GM23338 (cell line): Measurements from ENCODE around the gene GNAO1. TPM values are rescaled to one million over a fixed set of nuclear protein-coding genes. Genes with fewer than 3 reads are reported as not detected.

ENCODE experiments used
- ATAC-seq: fragments of 200-7000 bp; cut with Tn5 transposase; 3 replicates; pipeline ENCODE4 v1.9.1; 2020
- DNase-seq: peaks from one replicate; pipeline ENCODE4 v3.0.0-alpha.2; 2015; ENCODE audit warnings: low spot score
- H2AFZ ChIP-seq: fragments of 200-600 bp; sonication (generic); 2 replicates; pipeline ENCODE4 v1.8.0; 2016; ENCODE audit warnings: antibody characterized with exemption, mild to moderate bottlenecking, moderate library complexity
- H3F3A ChIP-seq: fragments of 200-600 bp; sonication (generic); replicated peaks from 2 replicates; pipeline ENCODE4 v1.8.0; 2017; ENCODE audit warnings: antibody characterized with exemption, mixed run types, low read depth
- H3K27ac ChIP-seq: fragments of 200-600 bp; sonication (generic); 2 replicates; pipeline ENCODE4 v1.6.1; 2016; ENCODE audit warnings: low read depth
- H3K27me3 ChIP-seq: fragments of 200-600 bp; sonication (generic); 2 replicates; pipeline ENCODE4 v1.8.0; 2016; ENCODE audit warnings: mild to moderate bottlenecking, mixed run types, moderate library complexity; ENCODE audit not compliant: insufficient read depth
- H3K36me3 ChIP-seq: fragments of 200-600 bp; sonication (generic); 2 replicates; pipeline ENCODE4 v1.8.0; 2016; ENCODE audit warnings: mild to moderate bottlenecking; ENCODE audit not compliant: insufficient read depth
- H3K4me1 ChIP-seq: fragments of 200-600 bp; sonication (generic); 2 replicates; pipeline ENCODE4 v1.8.0; 2016; ENCODE audit warnings: mild to moderate bottlenecking, moderate library complexity; ENCODE audit not compliant: insufficient read depth
- H3K4me2 ChIP-seq: fragments of 200-600 bp; sonication (generic); 2 replicates; pipeline ENCODE4 v1.7.1; 2017; ENCODE audit warnings: mixed run types
- H3K4me3 ChIP-seq: fragments of 200-600 bp; sonication (generic); 2 replicates; pipeline ENCODE4 v1.6.1; 2016; ENCODE audit warnings: mixed run types
- H3K79me2 ChIP-seq: fragments of 200-600 bp; sonication (generic); replicated peaks from 2 replicates; pipeline ENCODE4 v1.8.0; 2017; ENCODE audit warnings: mild to moderate bottlenecking; ENCODE audit not compliant: insufficient read depth
- H3K9me2 ChIP-seq: fragments of 200-600 bp; sonication (generic); 2 replicates; pipeline ENCODE4 v1.8.0; 2017; ENCODE audit not compliant: insufficient read depth
- H4K20me1 ChIP-seq: fragments of 200-600 bp; sonication (generic); replicated peaks from 2 replicates; pipeline ENCODE4 v1.8.0; 2017; ENCODE audit warnings: mild to moderate bottlenecking; ENCODE audit not compliant: insufficient read depth
- H3K27ac Mint-ChIP-seq: 2 replicates; pipeline ENCODE4 v1.8.0; 2020; ENCODE audit warnings: inconsistent platforms, mild to moderate bottlenecking, moderate library complexity, mixed read lengths
- H3K27me3 Mint-ChIP-seq: 3 replicates; pipeline ENCODE4 v1.8.0; 2022; ENCODE audit warnings: low read depth, mild to moderate bottlenecking, moderate library complexity, mixed read lengths, inconsistent platforms; ENCODE audit not compliant: insufficient read depth, poor library complexity
- H3K36me3 Mint-ChIP-seq: 3 replicates; pipeline ENCODE4 v1.8.0; 2021; ENCODE audit warnings: low read depth, mild to moderate bottlenecking, inconsistent platforms, moderate library complexity, mixed read lengths
- H3K4me1 Mint-ChIP-seq: 3 replicates; pipeline ENCODE4 v1.8.0; 2020; ENCODE audit warnings: mild to moderate bottlenecking, inconsistent platforms, mixed read lengths
- H3K4me3 Mint-ChIP-seq: 3 replicates; pipeline ENCODE4 v1.8.0; 2021; ENCODE audit warnings: moderate library complexity, mild to moderate bottlenecking, inconsistent platforms, mixed read lengths
- H3K9me3 Mint-ChIP-seq: 3 replicates; pipeline ENCODE4 v1.8.0; 2020; ENCODE audit warnings: moderate library complexity, mild to moderate bottlenecking, inconsistent platforms, mixed read lengths
- CREB1 ChIP-seq: fragments of 250-450 bp; sonication (Bioruptor Pico); IDR thresholded peaks from 2 replicates; pipeline ENCODE4 v1.5.0; 2020; ENCODE audit warnings: low read depth, mild to moderate bottlenecking, moderate library complexity
- CTCF ChIP-seq, 2 experiments: fragments of 200-600 bp in 1 of 2; sonication (generic) in 1 of 2; conservative IDR thresholded peaks; 2 replicates each; pipeline versions ENCODE4 v1.5.1 to v1.6.1; 2016 to 2017; ENCODE audit warnings: antibody characterized with exemption in 2 of 2, low read depth in 2 of 2, mild to moderate bottlenecking in 2 of 2, moderate library complexity in 1 of 2
- EZH2 ChIP-seq: fragments of 200-600 bp; sonication (generic); IDR thresholded peaks from one replicate; pipeline ENCODE4 v1.8.0; 2017; ENCODE audit warnings: antibody characterized with exemption, mild to moderate bottlenecking, low read depth; ENCODE audit not compliant: unreplicated experiment
- EZH2phosphoT487 ChIP-seq: fragments of 200-600 bp; sonication (generic); IDR thresholded peaks from one replicate; pipeline ENCODE4 v1.8.1; 2018; ENCODE audit warnings: antibody characterized with exemption; ENCODE audit not compliant: unreplicated experiment
- JUNB ChIP-seq: IDR thresholded peaks from one replicate; pipeline ENCODE4 v1.6.1; 2016; ENCODE audit warnings: antibody characterized with exemption; ENCODE audit not compliant: unreplicated experiment
- POLR2AphosphoS5 ChIP-seq: IDR thresholded peaks from 2 replicates; pipeline ENCODE4 v1.6.1; 2016; ENCODE audit warnings: antibody characterized with exemption, low read depth
- STAT1 ChIP-seq: IDR thresholded peaks from one replicate; pipeline ENCODE4 v1.6.1; 2016; ENCODE audit warnings: antibody characterized with exemption; ENCODE audit not compliant: unreplicated experiment
- ZNF114 ChIP-seq: fragments of 250-450 bp; sonication (Bioruptor Pico); IDR thresholded peaks from 2 replicates; pipeline ENCODE4 v1.5.0; 2020; ENCODE audit warnings: mild to moderate bottlenecking, moderate library complexity
- ZNF331 ChIP-seq: fragments of 250-450 bp; sonication (Bioruptor Pico); IDR thresholded peaks from 2 replicates; pipeline ENCODE4 v1.5.0; 2020; ENCODE audit warnings: low read depth, mild to moderate bottlenecking, moderate library complexity
- polyA plus RNA-seq: library from polyadenylated mRNA; unstranded; fragments of >200 nt; fragmentation: Nextera tagmentation; extraction: Ambion mirVana; gene quantifications from 2 replicates; pipeline ENCODE4 v1.2.1, GENCODE V29; 2016
- total RNA-seq: library from RNA; depleted of rRNA; stranded (reverse); fragments of >200 nt; shearing (Covaris generic); gene quantifications from 2 replicates; pipeline ENCODE4 v1.2.3, GENCODE V29; 2014
- TF ChIP-seq, protein P1 (sequence below): IDR thresholded peaks from one replicate; pipeline ENCODE4 v1.6.1; 2018; ENCODE audit warnings: antibody characterized with exemption; ENCODE audit not compliant: unreplicated experiment
- TF ChIP-seq, protein P2 (sequence below): IDR thresholded peaks from 2 replicates; pipeline ENCODE4 v1.6.1; 2016; ENCODE audit warnings: antibody characterized with exemption

Gene GNAO1
- total and polyA plus RNA-seq, 2 experiments from 2014 or later = 6.5 to 24.8 TPM

GRCh38 chr16:56277075-56277474, 85.8 kb downstream of the GNAO1 start:
- DNase-seq = peak; percentile 84
- peaks cover 49% of the 10 kb centered on the region for H3K4me1 Mint-ChIP-seq
- Histone ChIP-seq H3K36me3 (peaks cover 7% of the 10 kb centered on the region; the same call in 1 of the 2 replicates), H3K79me2 (no peaks in the 10 kb centered on the region), H3K4me2 (peak overlapping the region; percentile 40; the same call in 1 of the 2 replicates), H3F3A (no peaks in the 10 kb centered on the region), H2AFZ (no peak overlapping the region), H4K20me1 (no peaks in the 10 kb centered on the region), H3K9me2 (no peaks in the 10 kb centered on the region), H3K27me3 (no peaks in the 10 kb centered on the region), H3K4me1 (peaks cover 27% of the 10 kb centered on the region), H3K4me3 (no peak overlapping the region), H3K27ac (no peak overlapping the region)
- H3K27ac Mint-ChIP-seq = peak overlapping the region; percentile 1; the same call in 1 of the 2 replicates
- peak; percentile 62 to 63 for TF ChIP-seq CTCF (conservative IDR thresholded peaks at IDR 0.05; ENCODE audit: low read depth in 2 of 2)
- TF ChIP-seq, protein P1, sequence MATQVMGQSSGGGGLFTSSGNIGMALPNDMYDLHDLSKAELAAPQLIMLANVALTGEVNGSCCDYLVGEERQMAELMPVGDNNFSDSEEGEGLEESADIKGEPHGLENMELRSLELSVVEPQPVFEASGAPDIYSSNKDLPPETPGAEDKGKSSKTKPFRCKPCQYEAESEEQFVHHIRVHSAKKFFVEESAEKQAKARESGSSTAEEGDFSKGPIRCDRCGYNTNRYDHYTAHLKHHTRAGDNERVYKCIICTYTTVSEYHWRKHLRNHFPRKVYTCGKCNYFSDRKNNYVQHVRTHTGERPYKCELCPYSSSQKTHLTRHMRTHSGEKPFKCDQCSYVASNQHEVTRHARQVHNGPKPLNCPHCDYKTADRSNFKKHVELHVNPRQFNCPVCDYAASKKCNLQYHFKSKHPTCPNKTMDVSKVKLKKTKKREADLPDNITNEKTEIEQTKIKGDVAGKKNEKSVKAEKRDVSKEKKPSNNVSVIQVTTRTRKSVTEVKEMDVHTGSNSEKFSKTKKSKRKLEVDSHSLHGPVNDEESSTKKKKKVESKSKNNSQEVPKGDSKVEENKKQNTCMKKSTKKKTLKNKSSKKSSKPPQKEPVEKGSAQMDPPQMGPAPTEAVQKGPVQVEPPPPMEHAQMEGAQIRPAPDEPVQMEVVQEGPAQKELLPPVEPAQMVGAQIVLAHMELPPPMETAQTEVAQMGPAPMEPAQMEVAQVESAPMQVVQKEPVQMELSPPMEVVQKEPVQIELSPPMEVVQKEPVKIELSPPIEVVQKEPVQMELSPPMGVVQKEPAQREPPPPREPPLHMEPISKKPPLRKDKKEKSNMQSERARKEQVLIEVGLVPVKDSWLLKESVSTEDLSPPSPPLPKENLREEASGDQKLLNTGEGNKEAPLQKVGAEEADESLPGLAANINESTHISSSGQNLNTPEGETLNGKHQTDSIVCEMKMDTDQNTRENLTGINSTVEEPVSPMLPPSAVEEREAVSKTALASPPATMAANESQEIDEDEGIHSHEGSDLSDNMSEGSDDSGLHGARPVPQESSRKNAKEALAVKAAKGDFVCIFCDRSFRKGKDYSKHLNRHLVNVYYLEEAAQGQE = no peak
- peaks cover 13% of the 10 kb centered on the region for H3K27me3 Mint-ChIP-seq
- H3K9me3 Mint-ChIP-seq = peaks cover 20% of the 10 kb centered on the region
- H3K36me3 Mint-ChIP-seq = peaks cover 46% of the 10 kb centered on the region
- no peak overlapping the region for H3K4me3 Mint-ChIP-seq
- peak; percentile 66 for ATAC-seq

DNA sequence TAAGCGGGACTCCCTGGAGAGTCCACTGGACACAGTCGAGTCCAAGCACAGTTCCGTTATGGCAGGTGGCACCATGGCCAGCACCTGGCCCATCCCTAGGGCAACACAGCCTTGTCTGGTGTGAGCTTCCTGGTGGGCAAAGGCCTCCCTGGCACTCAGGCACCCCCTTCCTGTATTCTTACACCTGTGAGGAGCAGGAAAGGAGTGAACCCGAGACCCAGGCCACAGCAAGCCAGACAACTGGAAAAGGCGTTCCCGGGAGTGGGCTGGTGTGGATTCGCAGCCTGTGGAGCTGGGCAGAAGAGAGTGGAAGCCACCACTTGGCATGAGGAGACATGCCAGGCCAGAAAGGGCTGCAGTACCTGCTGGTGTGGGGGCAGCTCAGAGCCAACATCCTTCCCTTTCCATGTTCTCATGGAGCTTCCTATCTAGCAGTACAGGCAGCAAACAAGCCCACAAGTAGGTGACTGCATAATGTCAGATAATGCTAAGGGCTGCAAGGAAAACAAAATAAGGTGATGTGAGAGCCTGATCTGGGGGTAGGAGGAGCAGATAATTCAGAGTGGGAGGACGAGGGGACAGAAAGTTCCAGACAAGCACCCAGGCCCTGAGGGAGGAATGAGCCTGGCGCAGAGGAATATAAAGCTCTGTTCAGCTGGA, 87.0 kb downstream of the GNAO1 start:
- Histone ChIP-seq H2AFZ (no peak overlapping the region), H4K20me1 (no peaks in the 10 kb centered on the region), H3F3A (0 out of 2 replicates have a peak, but pooled peaks cover 3% of the 10 kb centered on the region), H3K27me3 (no peaks in the 10 kb centered on the region), H3K79me2 (no peaks in the 10 kb centered on the region), H3K4me3 (no peak overlapping the region), H3K4me1 (peaks cover 38% of the 10 kb centered on the region), H3K27ac (no peak overlapping the region), H3K4me2 (no peak overlapping the region), H3K9me2 (peaks cover 8% of the 10 kb centered on the region), H3K36me3 (peaks cover 4% of the 10 kb centered on the region; the same call in 1 of the 2 replicates)
- Mint-ChIP-seq H3K36me3 (peaks cover 40% of the 10 kb centered on the region), H3K9me3 (peaks cover 16% of the 10 kb centered on the region), H3K4me3 (no peak overlapping the region), H3K4me1 (peaks cover 61% of the 10 kb centered on the region), H3K27me3 (peaks cover 13% of the 10 kb centered on the region), H3K27ac (no peak overlapping the region)
- ATAC-seq = no peak
- no peak for DNase-seq
- TF ChIP-seq POLR2AphosphoS5 = no peak
- no peak for TF ChIP-seq STAT1
- TF ChIP-seq EZH2phosphoT487 = no peak
- no peak for TF ChIP-seq EZH2
- no peak for TF ChIP-seq ZNF114 (CRISPR knock-in tag)
- TF ChIP-seq, protein P2, sequence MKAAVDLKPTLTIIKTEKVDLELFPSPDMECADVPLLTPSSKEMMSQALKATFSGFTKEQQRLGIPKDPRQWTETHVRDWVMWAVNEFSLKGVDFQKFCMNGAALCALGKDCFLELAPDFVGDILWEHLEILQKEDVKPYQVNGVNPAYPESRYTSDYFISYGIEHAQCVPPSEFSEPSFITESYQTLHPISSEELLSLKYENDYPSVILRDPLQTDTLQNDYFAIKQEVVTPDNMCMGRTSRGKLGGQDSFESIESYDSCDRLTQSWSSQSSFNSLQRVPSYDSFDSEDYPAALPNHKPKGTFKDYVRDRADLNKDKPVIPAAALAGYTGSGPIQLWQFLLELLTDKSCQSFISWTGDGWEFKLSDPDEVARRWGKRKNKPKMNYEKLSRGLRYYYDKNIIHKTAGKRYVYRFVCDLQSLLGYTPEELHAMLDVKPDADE = no peak
- TF ChIP-seq CREB1 (CRISPR knock-in tag) = no peak
- no peak for TF ChIP-seq CTCF (conservative IDR thresholded peaks at IDR 0.05; ENCODE audit: low read depth in 2 of 2)
- no peak for TF ChIP-seq ZNF331 (CRISPR knock-in tag)
- TF ChIP-seq, protein P1 = no peak
- no peak for TF ChIP-seq JUNB
